Stimulated activated CD8-positive, alpha-beta memory T cell treated with anti-CD3 and anti-CD28 coated beads, Interleukin-2, amount 100 ng/mL, for 1 hour (primary cell): Measurements from ENCODE around the gene PTPRN2.

Experiments used
- DNase-seq, 2 donors: peaks; one replicate each; pipeline ENCODE4 v3.0.0-alpha.2; 2020; ENCODE audit warnings: low read depth in 2 of 2

The PTPRN2 gene

GRCh38 chr7:157840174-157840913, 747.3 kb downstream of the PTPRN2 start:
- no peak for DNase-seq

DNA sequence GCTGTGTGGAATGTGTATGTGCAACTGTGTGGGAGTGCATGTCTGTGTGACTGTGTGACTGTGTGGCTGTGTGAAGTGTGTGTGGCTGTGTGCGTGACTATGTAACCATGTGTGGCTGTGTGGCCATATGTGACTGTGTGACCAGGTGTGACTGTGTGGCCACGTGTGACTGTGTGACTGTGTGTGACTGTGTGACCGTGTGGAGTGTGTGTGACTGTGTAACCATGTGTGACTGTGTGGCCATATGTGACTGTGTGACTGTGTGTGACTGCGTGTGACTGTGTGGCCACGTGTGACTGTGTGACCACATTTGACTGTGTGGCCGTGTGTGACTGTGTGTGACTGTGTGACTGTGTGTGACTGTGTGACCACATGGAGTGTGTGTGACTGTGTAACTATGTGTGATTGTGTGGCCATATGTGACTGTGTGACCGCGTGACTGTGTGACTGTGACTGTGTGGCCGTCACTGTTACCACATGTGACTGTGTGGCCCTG, 747.9 kb downstream of the PTPRN2 start:
- no peak for DNase-seq

DNA sequence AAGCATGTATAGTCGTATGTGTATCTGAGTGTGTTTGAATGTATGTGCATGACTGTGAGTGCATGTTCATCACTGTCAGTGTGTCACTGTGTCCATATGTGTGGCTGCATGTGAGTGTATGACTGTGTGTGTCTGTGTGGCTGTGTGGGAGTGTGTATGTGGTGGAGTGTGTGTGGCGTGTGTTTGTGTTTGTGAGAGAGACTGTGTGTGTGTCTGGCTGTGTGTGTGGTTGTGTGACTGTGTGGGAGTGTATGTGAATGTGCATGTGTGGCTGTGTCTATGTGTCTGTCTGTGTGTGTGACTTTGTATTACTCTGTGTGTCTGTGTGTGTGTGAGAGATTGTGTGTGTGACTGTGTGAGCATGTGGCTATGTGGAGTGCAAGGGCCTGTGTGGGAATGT, 748.4 kb downstream of the PTPRN2 start:
- DNase-seq = no peak

- no peak for DNase-seq
Measured at GRCh38 chr7:157837561-157837960, 750.1 kb downstream of the PTPRN2 start.

DNA sequence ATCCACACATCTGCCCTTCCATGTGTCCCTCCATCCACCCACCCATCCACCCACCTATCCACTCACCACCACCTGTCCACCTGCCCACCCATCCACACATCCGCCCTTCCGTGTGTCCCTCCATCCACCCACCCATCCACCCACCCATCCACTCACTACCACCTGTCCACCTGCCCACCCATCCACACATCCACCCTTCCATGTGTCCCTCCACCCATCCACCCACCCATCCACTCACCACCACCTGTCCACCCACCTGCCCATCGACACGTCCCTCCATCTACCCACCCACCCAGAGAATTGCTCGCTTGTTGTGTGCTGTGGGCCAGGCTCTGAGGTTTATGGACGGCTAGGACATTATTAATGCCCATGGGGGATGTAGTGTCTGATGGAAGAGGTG, 750.6 kb downstream of the PTPRN2 start:
- no peak for DNase-seq

- DNase-seq = no peak
Measured at GRCh38 chr7:157834501-157835163, 753.0 kb downstream of the PTPRN2 start.

DNA sequence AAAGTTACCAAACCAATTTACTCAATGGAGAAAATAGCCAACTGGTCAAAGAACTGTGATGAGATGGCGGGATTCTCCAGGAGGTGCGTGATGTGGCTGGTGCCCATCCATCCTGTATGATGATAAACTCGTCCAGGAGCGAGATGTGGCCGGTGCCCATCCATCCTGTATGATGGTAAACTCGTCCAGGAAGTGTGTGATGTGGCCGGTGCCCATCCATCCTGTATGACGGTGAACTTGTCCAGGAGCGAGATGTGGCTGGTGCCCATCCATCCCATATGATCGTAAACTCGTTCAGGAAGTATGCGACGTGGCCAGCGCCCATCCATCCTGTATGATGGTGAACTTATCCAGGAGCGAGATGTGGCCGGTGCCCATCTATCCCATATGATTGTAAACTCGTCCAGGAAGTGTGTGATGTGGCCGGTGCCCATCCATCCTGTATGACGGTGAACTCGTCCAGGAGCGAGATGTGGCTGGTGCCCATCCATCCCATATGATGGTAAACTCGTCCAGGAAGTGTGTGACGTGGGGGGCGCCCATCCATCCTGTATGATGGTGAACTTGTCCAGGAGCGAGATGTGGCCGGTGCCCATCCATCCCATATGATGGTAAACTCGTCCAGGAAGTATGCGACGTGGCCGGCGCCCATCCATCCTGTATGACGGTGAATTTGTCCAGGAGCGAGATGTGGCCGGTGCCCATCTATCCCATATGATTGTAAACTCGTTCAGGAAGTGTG, 754.6 kb downstream of the PTPRN2 start:
- DNase-seq = no peak

GRCh38 chr7:157832421-157832820, 755.2 kb downstream of the PTPRN2 start:
- DNase-seq = no peak

DNA sequence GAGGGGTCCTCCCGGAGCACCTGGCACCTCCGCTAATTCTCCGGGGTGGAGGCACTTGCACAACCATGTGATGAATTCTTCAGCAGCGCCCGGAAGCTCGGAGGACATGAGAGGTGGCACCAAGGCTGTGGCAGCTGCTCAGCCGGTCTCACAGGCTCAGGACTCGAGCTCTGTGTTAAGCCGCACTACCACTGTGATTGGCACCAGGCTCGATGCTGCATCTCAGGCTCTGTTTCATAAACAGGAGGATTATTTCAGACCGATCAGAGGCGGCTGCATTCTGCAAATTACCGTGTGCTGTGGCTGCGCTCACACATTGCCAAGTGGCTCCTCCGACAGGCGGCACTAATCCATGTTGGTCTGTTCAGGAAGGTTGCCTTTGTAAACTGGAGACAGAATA, 755.6 kb downstream of the PTPRN2 start:
- no peak for DNase-seq

- no peak for DNase-seq
Measured at GRCh38 chr7:157831143-157831905, 756.3 kb downstream of the PTPRN2 start.

- DNase-seq = no peak
Measured at GRCh38 chr7:157830331-157830730, 757.3 kb downstream of the PTPRN2 start.

GRCh38 chr7:157829491-157829890, 758.1 kb downstream of the PTPRN2 start:
- no peak for DNase-seq

DNA sequence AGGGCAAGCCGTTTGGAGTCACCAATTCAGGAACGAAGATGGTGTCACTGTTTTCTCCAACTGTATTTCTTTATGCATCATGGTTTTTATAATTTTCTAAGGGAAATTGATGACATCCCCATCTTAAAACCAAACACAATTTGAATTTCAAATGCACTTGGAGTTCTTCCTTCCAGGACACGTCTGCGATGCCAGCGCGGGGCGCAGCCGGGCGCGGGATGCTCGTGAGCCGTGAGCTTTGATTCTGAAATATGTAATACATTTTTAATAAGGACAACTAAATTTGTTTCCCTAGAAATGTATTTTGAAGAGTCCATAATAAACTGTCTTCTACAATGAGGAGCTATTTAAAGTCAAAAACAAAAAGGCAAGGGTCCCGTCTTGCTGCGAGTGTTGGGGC, 758.7 kb downstream of the PTPRN2 start:
- no peak for DNase-seq

GRCh38 chr7:157828190-157828589, 759.4 kb downstream of the PTPRN2 start:
- DNase-seq = no peak

GRCh38 chr7:157827863-157828160, 759.8 kb downstream of the PTPRN2 start:
- no peak for DNase-seq

DNA sequence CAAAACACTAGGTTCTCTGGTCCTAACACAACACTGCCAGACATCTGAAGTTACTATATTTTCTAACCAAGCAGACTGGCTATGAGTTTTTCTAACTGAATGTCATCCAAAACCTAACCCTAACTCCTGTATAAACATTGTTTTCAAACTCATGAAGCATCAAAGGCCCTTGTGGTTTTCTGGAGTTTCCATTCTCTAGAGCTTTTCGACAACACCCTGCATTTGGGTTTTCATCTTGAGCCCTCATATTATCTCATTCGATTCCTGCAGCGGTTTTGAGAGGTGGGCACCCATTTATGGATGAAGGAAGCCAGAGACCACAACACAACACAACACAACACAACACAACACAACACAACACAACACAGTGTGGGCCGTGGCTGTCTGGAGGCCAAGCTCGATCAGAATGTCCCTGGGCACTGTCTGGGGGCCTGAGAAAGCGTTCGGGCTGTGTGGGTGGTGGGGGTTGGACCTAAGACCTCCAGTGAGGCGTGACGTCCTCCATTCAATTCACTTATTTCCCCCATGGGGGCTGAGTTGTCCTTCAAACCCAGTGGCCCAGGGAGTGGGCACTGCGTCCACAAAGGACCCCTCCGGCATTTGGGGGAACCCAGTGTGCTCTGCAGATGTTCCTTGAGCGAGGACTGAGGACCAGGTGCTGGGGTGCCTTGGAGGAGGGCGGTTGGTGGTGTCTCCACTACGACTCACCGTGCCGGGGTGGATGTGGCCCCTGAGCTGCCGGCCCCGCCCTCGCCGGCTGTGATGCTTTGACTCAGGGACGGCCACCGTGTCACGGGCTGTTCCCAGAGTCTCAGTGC, 760.4 kb downstream of the PTPRN2 start:
- DNase-seq = no peak

DNA sequence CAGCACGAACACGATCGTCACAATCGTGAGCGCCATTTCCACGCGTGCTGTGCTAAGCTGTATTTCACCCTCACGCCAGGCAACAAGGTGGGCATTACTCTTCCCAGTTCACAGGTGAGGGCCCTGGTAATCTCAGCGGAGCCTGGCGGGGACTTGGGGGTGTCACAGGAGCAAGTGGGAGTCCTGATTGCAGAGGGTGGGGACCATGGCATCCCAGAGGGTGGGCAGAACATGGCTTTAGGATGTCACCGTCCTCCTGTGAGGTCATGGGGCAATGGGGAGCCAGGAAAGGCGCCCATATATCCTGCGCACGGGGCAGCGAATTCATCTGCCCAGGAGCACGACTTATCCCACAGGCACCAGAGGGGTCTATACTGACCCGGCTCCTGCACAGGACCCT, 761.1 kb downstream of the PTPRN2 start:
- no peak for DNase-seq

- no peak for DNase-seq
Measured at GRCh38 chr7:157825325-157825724, 762.3 kb downstream of the PTPRN2 start.

- no peak for DNase-seq
Measured at GRCh38 chr7:157824819-157825121, 762.9 kb downstream of the PTPRN2 start.

- DNase-seq = no peak
Measured at GRCh38 chr7:157824011-157824818, 763.4 kb downstream of the PTPRN2 start.

DNA sequence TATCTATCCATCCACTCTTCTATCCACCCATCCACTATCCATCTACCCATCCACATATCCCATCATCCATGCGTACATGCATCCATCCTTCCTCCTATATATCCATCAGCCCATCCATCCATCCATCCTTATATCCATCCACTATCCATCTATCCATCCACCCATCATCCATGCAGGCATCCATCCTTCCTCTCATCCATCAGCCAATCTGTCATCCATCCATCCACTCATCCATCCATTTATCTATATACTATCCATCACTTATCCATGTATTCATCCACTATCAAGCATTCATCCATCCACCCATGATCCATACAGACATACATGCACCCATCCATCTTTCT, 765.0 kb downstream of the PTPRN2 start:
- DNase-seq = no peak
